ENCODE data around the gene EXOSC3. TPM values are rescaled to one million over a fixed set of nuclear protein-coding genes. Genes with fewer than 3 reads are reported as not detected.

The EXOSC3 gene
- total RNA-seq, 6 donors from 2014 or later, result 8.0 to 49.8 (median 35.1) TPM

DNA sequence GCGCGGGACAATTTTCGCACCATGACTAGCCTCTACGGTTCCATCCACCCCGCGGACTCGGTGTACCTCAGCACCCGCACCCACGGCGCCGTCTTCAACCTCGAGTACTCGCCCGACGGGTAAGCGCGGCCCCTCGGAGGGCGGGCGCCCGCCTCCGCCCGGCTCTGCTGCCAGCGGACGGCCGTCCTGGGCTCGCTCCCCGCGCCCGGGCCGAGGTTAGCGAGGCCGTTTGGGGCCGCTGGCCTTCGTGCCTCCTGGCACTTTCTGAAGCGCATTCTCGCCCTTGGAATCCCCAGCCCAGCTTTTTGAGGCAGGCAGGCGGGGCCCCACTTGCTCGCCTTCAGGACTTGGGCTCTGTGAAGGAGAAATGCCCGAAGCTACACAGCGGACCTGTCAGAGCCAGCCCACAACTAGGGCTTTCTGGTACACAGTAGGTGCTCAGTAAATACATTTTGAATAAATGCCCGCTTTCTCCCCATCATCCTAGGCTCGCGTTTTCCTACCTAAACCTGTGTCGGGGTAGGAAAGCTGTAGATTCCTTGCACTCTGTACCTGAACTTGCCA lies 16.5 kb upstream of the EXOSC3 start:
- TF ChIP-seq CTCF (IDR thresholded peaks at IDR 0.05) (no peak), EP300 (IDR thresholded peaks at IDR 0.05) (no peak), POLR2AphosphoS5 (IDR thresholded peaks at IDR 0.05) (no peak), POLR2A (IDR thresholded peaks at IDR 0.05) (no peak)
- ATAC-seq (ENCODE audit: low FRiP score in 2 of 2) (peak; percentile 63 to 71), DNase-seq (peak; percentile 30 to 91)
- Histone ChIP-seq H3K4me1 (peaks cover 21 to 37% (median 32%) of the 10 kb centered on the region in 4 donors), H3K9me3 (no peaks in the 10 kb centered on the region), H3K27ac (peak overlapping the region; percentile 91 to 97 (median 92)), H3K4me3 (peak overlapping the region; percentile 81 to 99 (median 97)), H3K27me3 (peaks cover 0 to 5% (median 1%) of the 10 kb centered on the region in 4 donors), H3K36me3 (no peaks in the 10 kb centered on the region)
- 2 to 4% methylated on average over 8 to 40 of the region's 45 CpGs for WGBS, 2 donors

- Histone ChIP-seq H3K36me3 (no peaks in the 10 kb centered on the region), H3K27ac (peak within 1 kb of the TSS; percentile 91 to 97 (median 92)), H3K4me3 (peak within 1 kb of the TSS; percentile 81 to 99 (median 97)), H3K4me1 (peaks cover 21 to 37% (median 29%) of the 10 kb centered on the region in 4 donors), H3K27me3 (peaks cover 0 to 5% (median 1%) of the 10 kb centered on the region in 4 donors), H3K9me3 (no peaks in the 10 kb centered on the region)
- peak; percentile 85 to 99 for DNase-seq
- ATAC-seq (ENCODE audit: low FRiP score in 2 of 2), result peak; percentile 96 to 99
- 0% methylated on average over 3 to 16 of the region's 72 CpGs for WGBS, 2 donors
- TF ChIP-seq POLR2A (IDR thresholded peaks at IDR 0.05) (peak; percentile 25 to 82 (median 58)), POLR2AphosphoS5 (IDR thresholded peaks at IDR 0.05) (peak; percentile 88 to 93), CTCF (IDR thresholded peaks at IDR 0.05) (peak in 3 of 6 experiments; percentile 21 to 43 (median 35)), EP300 (IDR thresholded peaks at IDR 0.05) (no peak)
Observed at GRCh38 chr9:37800631-37801286, 15.9 kb upstream of the EXOSC3 start, which contains the start of gene DCAF10. TSS of gene DCAF10 (plus strand) at chr9:37800797. CDS start at chr9:37800867, 70 bp downstream.

- Histone ChIP-seq H3K4me1 (peaks cover 21 to 37% (median 29%) of the 10 kb centered on the region in 4 donors), H3K9me3 (no peaks in the 10 kb centered on the region), H3K27me3 (peaks cover 0 to 5% (median 1%) of the 10 kb centered on the region in 4 donors), H3K27ac (no peak overlapping the region), H3K4me3 (no peak overlapping the region), H3K36me3 (no peaks in the 10 kb centered on the region)
- no peak for DNase-seq
- no peak for TF ChIP-seq POLR2AphosphoS5 (IDR thresholded peaks at IDR 0.05)
- TF ChIP-seq POLR2A (IDR thresholded peaks at IDR 0.05), result no peak
- TF ChIP-seq CTCF (IDR thresholded peaks at IDR 0.05), result no peak
- TF ChIP-seq EP300 (IDR thresholded peaks at IDR 0.05), result no peak
- ATAC-seq (ENCODE audit: low FRiP score in 2 of 2), result no peak
- WGBS, 2 donors, result 94% methylated on average over 1 of the region's 1 CpG; no CpG with 5 or more reads in 1 of the 2 donors
Observed at GRCh38 chr9:37798677-37799076, 13.8 kb upstream of the EXOSC3 start.

DNA sequence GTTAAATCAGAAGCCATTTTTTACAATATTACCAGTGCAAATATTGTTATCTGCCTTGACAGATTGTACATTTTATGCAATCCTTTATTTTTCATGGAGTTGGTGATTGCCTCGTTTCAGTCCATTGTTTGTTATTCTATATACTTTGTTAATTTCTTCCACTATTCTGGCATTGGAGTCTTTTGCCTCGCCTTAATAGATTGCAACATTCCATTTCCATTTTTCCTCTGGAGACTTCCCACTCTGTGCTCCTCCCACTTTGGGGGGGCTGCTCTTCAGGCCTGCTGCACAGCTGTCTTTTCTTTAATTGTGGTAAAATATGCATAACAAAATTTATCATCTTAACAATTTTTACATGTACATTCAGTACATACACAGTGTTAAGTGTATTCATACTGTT lies 11.4 kb upstream of the EXOSC3 start:
- TF ChIP-seq CTCF (IDR thresholded peaks at IDR 0.05) (no peak), POLR2AphosphoS5 (IDR thresholded peaks at IDR 0.05) (no peak)
- H3K4me1 ChIP-seq, result peaks cover 4 to 13% (median 6%) of the 10 kb centered on the region in 4 donors
- 30 to 53% methylated on average over 2 of the region's 2 CpGs for WGBS, 2 donors
- H3K27ac ChIP-seq, result no peak overlapping the region
- H3K36me3 ChIP-seq, result no peaks in the 10 kb centered on the region
- no peak overlapping the region for H3K4me3 ChIP-seq
- no peaks in the 10 kb centered on the region for H3K9me3 ChIP-seq
- no peak for DNase-seq
- no peak for ATAC-seq (ENCODE audit: low FRiP score in 2 of 2)
- peaks cover 0 to 5% (median 1%) of the 10 kb centered on the region in 4 donors for H3K27me3 ChIP-seq

All from upper lobe of left lung (tissue), 6 donors.